H9 (cell line): ENCODE measurements around the gene MYNN. TPM values are rescaled to one million over a fixed set of nuclear protein-coding genes. Genes with fewer than 3 reads are reported as not detected.

Experiments
- DNase-seq: peaks from one replicate; pipeline ENCODE4 v3.0.0-alpha.2; 2017
- H2AFZ ChIP-seq: one replicate; pipeline ENCODE4 v1.6.1; 2013; ENCODE audit warnings: mild to moderate bottlenecking, low read length, control low read depth, moderate library complexity
- H2AK5ac ChIP-seq: 2 replicates; pipeline ENCODE4 v1.6.1; 2013; ENCODE audit warnings: low read length, control low read depth, mixed read lengths; ENCODE audit not compliant: insufficient read length
- H2BK120ac ChIP-seq: one replicate; pipeline ENCODE4 v1.6.1; 2013; ENCODE audit warnings: low read depth, mild to moderate bottlenecking, low read length, control low read depth, inconsistent platforms; ENCODE audit not compliant: poor library complexity, severe bottlenecking
- H2BK12ac ChIP-seq: 2 replicates; pipeline ENCODE4 v1.6.1; 2013; ENCODE audit warnings: low read length, control low read depth, mixed read lengths, low read depth; ENCODE audit not compliant: insufficient read length
- H2BK15ac ChIP-seq: 2 replicates; pipeline ENCODE4 v1.6.1; 2013; ENCODE audit warnings: low read depth, low read length, control low read depth
- H2BK20ac ChIP-seq: one replicate; pipeline ENCODE4 v1.6.1; 2013; ENCODE audit warnings: low read depth, mild to moderate bottlenecking, low read length, control low read depth, inconsistent platforms; ENCODE audit not compliant: poor library complexity, severe bottlenecking
- H2BK5ac ChIP-seq: 2 replicates; pipeline ENCODE4 v1.6.1; 2013; ENCODE audit warnings: low read length, control low read depth, mixed read lengths; ENCODE audit not compliant: insufficient read length
- H3K14ac ChIP-seq: 2 replicates; pipeline ENCODE4 v1.6.1; 2013; ENCODE audit warnings: low read length, control low read depth; ENCODE audit not compliant: insufficient read depth
- H3K18ac ChIP-seq: 2 replicates; pipeline ENCODE4 v1.6.1; 2013; ENCODE audit warnings: low read depth, mild to moderate bottlenecking, mixed read lengths, low read length, control low read depth; ENCODE audit not compliant: insufficient read length
- H3K23ac ChIP-seq: 2 replicates; pipeline ENCODE4 v1.6.1; 2013; ENCODE audit warnings: low read length, control low read depth, mixed read lengths, low read depth; ENCODE audit not compliant: insufficient read length
- H3K23me2 ChIP-seq: 2 replicates; pipeline ENCODE4 v1.6.1; 2013; ENCODE audit warnings: low read depth, mild to moderate bottlenecking, mixed read lengths, low read length, control low read depth; ENCODE audit not compliant: insufficient read length, poor library complexity, severe bottlenecking
- H3K27ac ChIP-seq: 2 replicates; pipeline ENCODE4 v1.5.1; 2013; ENCODE audit warnings: low read length, control low read depth, mixed read lengths, low read depth; ENCODE audit not compliant: insufficient read length
- H3K27me3 ChIP-seq: 2 replicates; pipeline ENCODE4 v1.6.1; 2013; ENCODE audit warnings: low read length, control low read depth, inconsistent platforms; ENCODE audit not compliant: insufficient read depth
- H3K4ac ChIP-seq: 2 replicates; pipeline ENCODE4 v1.6.1; 2013; ENCODE audit warnings: low read depth, mild to moderate bottlenecking, control low read depth, inconsistent platforms, low read length, moderate library complexity
- H3K4me1 ChIP-seq: 2 replicates; pipeline ENCODE4 v1.6.1; 2013; ENCODE audit warnings: low read length, control low read depth, inconsistent platforms; ENCODE audit not compliant: insufficient read depth
- H3K4me2 ChIP-seq: 2 replicates; pipeline ENCODE4 v1.6.1; 2013; ENCODE audit warnings: low read length, control low read depth, mixed read lengths; ENCODE audit not compliant: insufficient read length, insufficient read depth
- H3K56ac ChIP-seq: 2 replicates; pipeline ENCODE4 v1.6.1; 2013; ENCODE audit warnings: low read depth, mild to moderate bottlenecking, mixed read lengths, low read length, control low read depth; ENCODE audit not compliant: insufficient read length
- H3K79me1 ChIP-seq: 2 replicates; pipeline ENCODE4 v1.6.1; 2013; ENCODE audit warnings: low read depth, mild to moderate bottlenecking, moderate library complexity, low read length, control low read depth, inconsistent platforms; ENCODE audit not compliant: insufficient read depth, poor library complexity, severe bottlenecking
- H3K79me2 ChIP-seq: 2 replicates; pipeline ENCODE4 v1.6.1; 2013; ENCODE audit warnings: low read length, control low read depth, inconsistent platforms; ENCODE audit not compliant: insufficient read depth
- H3K9ac ChIP-seq: 2 replicates; pipeline ENCODE4 v1.6.1; 2013; ENCODE audit warnings: low read length, control low read depth, mixed read lengths; ENCODE audit not compliant: insufficient read length; ENCODE audit errors: extremely low read depth
- H3K9me3 ChIP-seq: one replicate; pipeline ENCODE4 v1.6.1; 2013; ENCODE audit warnings: low read depth, low read length, inconsistent platforms; ENCODE audit not compliant: control insufficient read depth
- H3T11ph ChIP-seq: one replicate; pipeline ENCODE4 v1.6.1; 2013; ENCODE audit warnings: mild to moderate bottlenecking, low read length, control low read depth, inconsistent platforms
- H4K20me1 ChIP-seq: one replicate; pipeline ENCODE4 v1.6.1; 2013; ENCODE audit not compliant: control insufficient read depth, insufficient read length, insufficient read depth
- H4K5ac ChIP-seq: 2 replicates; pipeline ENCODE4 v1.6.1; 2013; ENCODE audit warnings: low read depth, mild to moderate bottlenecking, mixed read lengths, low read length, control low read depth; ENCODE audit not compliant: insufficient read length
- H4K8ac ChIP-seq: replicated peaks from 2 replicates; pipeline ENCODE4 v1.6.1; 2013; ENCODE audit warnings: low read length, control low read depth, mixed read lengths, low read depth; ENCODE audit not compliant: insufficient read length
- H4K91ac ChIP-seq: 2 replicates; pipeline ENCODE4 v1.6.1; 2013; ENCODE audit warnings: low read depth, mild to moderate bottlenecking, moderate library complexity, mixed read lengths, low read length, control low read depth; ENCODE audit not compliant: insufficient read length
- H3K27ac Mint-ChIP-seq, 3 experiments: 2 replicates in 2 of 3; 3 replicates in 1 of 3; pipeline ENCODE4 v1.8.0; 2020 to 2021; ENCODE audit warnings: mixed read lengths in 3 of 3, mild to moderate bottlenecking in 1 of 3, moderate library complexity in 1 of 3
- H3K27me3 Mint-ChIP-seq: 2 replicates; pipeline ENCODE4 v1.8.0; 2021; ENCODE audit warnings: low read depth, mild to moderate bottlenecking, moderate library complexity, mixed read lengths
- H3K36me3 Mint-ChIP-seq, 3 experiments: 2 replicates in 2 of 3; 3 replicates in 1 of 3; pipeline ENCODE4 v1.8.0; 2020 to 2021; ENCODE audit warnings: low read depth in 3 of 3, mixed read lengths in 3 of 3; ENCODE audit not compliant: insufficient read depth in 1 of 3
- H3K4me1 Mint-ChIP-seq, 2 experiments: 2 replicates each; pipeline ENCODE4 v1.8.0; 2020; ENCODE audit warnings: mixed read lengths in 2 of 2
- H3K4me3 Mint-ChIP-seq, 2 experiments: 2 replicates in 1 of 2; 3 replicates in 1 of 2; pipeline ENCODE4 v1.8.0; 2020 to 2021; ENCODE audit warnings: mild to moderate bottlenecking in 2 of 2, mixed read lengths in 2 of 2, moderate library complexity in 1 of 2
- H3K9me3 Mint-ChIP-seq, 2 experiments: 2 replicates in 1 of 2; 3 replicates in 1 of 2; pipeline ENCODE4 v1.8.0; 2020; ENCODE audit warnings: mild to moderate bottlenecking in 2 of 2, mixed read lengths in 2 of 2, moderate library complexity in 1 of 2
- WGBS: extraction: QIAGEN DNeasy Blood & Tissue Kit; methylation state at CpG from one replicate; pipeline ENCODE4 v1.1.7; 2013; ENCODE audit warnings: missing lambda C conversion rate, low lambda C conversion rate, mixed read lengths; ENCODE audit not compliant: insufficient read length; ENCODE audit errors: extremely low coverage; 5-methylcytosine and 5-hydroxymethylcytosine counted together
- total RNA-seq: library from RNA; stranded (reverse); gene quantifications from 2 replicates; pipeline ENCODE4 v1.2.1, GENCODE V29; 2021
- TF ChIP-seq, protein P1 (sequence below): fragments of 200-600 bp; sonication (generic); conservative IDR thresholded peaks from 3 replicates; pipeline ENCODE4 v1.8.0; 2021; ENCODE audit warnings: antibody characterized with exemption, mild to moderate bottlenecking

The MYNN gene
- total RNA-seq, 1 experiment from 2014 or later = 15.9 TPM

DNA sequence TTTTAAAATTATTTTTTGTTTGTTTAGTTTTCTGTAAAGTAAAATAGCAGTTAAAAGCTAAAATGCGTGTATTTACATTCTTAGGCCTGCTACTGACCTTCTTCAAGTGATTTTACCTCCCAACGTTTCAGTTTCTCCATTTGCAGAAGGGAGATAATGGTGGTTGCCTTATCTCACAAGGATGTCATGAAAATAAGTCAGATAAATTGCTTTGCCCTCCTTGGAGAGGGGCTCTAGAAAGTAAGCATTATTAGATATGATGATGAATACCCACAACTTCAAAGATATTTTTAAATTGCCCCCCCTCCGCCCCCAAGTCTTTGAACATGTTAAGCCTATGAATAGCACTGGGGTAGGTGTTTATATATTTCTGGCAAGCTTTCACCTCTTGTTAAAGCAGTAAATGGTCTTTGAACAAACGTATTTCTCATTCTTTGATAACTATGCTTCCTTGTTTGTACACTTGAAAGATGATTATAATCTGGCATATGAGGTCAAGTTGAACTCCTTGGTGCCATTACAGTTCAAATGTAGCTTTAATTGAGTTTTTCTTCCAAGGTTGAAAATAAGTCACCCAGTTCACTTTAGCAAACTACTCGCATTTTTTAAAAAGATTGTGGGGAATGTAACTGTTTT lies 14.7 kb upstream of the MYNN start:
- no peak overlapping the region for H3K14ac ChIP-seq
- no peak overlapping the region for H2BK15ac ChIP-seq
- H2BK12ac ChIP-seq = no peak overlapping the region
- H3K23ac ChIP-seq = no peak overlapping the region
- no peak overlapping the region for H3K18ac ChIP-seq
- no peak overlapping the region for H3T11ph ChIP-seq
- no peaks in the 10 kb centered on the region for H3K23me2 ChIP-seq
- Mint-ChIP-seq H3K27me3 (no peaks in the 10 kb centered on the region; the same call in 1 of the 2 replicates), H3K36me3 (peaks cover 0 to 2% (median 2%) of the 10 kb centered on the region in 3 experiments; a peak in 3 of 7 replicates), H3K4me3 (no peak overlapping the region), H3K4me1 (no peaks in the 10 kb centered on the region), H3K27ac (no peak overlapping the region), H3K9me3 (peaks cover 3 to 8% of the 10 kb centered on the region in 2 experiments; a peak in 3 of 5 replicates)
- no peak overlapping the region for H4K91ac ChIP-seq
- H3K9ac ChIP-seq = no peak overlapping the region
- no peak overlapping the region for H3K27ac ChIP-seq
- H3K4me1 ChIP-seq = no peaks in the 10 kb centered on the region
- TF ChIP-seq, protein P1, sequence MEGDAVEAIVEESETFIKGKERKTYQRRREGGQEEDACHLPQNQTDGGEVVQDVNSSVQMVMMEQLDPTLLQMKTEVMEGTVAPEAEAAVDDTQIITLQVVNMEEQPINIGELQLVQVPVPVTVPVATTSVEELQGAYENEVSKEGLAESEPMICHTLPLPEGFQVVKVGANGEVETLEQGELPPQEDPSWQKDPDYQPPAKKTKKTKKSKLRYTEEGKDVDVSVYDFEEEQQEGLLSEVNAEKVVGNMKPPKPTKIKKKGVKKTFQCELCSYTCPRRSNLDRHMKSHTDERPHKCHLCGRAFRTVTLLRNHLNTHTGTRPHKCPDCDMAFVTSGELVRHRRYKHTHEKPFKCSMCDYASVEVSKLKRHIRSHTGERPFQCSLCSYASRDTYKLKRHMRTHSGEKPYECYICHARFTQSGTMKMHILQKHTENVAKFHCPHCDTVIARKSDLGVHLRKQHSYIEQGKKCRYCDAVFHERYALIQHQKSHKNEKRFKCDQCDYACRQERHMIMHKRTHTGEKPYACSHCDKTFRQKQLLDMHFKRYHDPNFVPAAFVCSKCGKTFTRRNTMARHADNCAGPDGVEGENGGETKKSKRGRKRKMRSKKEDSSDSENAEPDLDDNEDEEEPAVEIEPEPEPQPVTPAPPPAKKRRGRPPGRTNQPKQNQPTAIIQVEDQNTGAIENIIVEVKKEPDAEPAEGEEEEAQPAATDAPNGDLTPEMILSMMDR = no peak
- no peaks in the 10 kb centered on the region for H3K27me3 ChIP-seq
- no peak overlapping the region for H2BK20ac ChIP-seq
- no peak overlapping the region for H3K4me2 ChIP-seq
- H2AFZ ChIP-seq = no peak overlapping the region
- H4K5ac ChIP-seq = no peak overlapping the region
- no peak overlapping the region for H3K56ac ChIP-seq
- H3K9me3 ChIP-seq = no peaks in the 10 kb centered on the region
- no peak overlapping the region for H2BK120ac ChIP-seq
- no peak overlapping the region for H4K8ac ChIP-seq
- no CpG with 5 or more reads among the region's 5 CpGs for WGBS
- DNase-seq = no peak
- H4K20me1 ChIP-seq = no peaks in the 10 kb centered on the region
- no peak overlapping the region for H2AK5ac ChIP-seq
- H3K4ac ChIP-seq = no peak overlapping the region
- H3K79me1 ChIP-seq = no peaks in the 10 kb centered on the region
- H3K79me2 ChIP-seq = no peaks in the 10 kb centered on the region
- no peak overlapping the region for H2BK5ac ChIP-seq
